Effector CD4-positive, alpha-beta T cell (primary cell): ENCODE data around the gene CRTAC1.

Source experiments
- DNase-seq: peaks from one replicate; pipeline ENCODE4 v3.0.0-alpha.2; 2020

CRTAC1 gene

DNA sequence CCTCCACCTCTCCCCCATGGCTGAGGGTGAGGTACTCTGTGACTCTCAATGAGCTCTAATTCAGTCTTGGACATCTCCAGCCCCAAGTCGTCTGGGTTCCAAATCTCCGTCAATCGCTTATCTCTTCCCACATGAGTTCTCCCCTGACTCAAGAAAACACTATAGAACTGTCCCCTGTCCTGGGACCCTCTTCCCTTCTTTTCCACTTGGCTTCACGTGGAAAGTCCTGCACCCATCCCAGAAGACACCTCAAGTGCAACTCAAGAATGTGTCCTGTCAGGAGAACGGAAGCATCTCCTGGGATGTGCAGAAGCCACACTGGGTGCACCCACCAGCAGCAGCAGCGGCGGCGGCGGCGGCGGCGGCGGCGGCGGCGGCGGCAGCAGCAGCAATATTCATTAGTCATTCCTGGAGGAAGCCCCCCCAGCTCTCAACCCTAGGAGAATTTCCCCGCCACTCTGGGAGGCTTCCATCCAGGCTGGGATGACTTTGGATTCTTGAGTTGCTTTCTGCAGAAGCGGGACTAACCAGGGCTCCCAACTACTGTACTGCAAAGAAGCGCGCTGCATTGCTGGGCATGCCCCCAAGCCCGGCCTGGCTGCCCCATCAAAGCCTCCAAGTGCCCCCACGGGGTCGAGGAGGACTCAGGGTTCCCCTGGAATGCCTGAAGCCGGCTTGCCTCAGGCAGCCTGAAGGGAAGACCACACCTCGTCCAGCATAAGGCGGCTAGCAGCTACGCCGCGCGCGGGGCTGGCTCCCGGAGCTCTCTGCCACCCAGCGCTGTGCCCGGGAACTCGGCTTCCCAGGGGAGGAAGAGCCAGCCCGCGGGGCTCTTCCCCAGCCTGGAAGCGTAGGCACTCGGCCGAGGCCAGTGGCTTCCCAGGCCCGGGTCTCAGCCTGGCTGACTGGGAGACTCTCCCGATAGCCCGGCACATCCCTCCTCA, 1.0 kb downstream of the CRTAC1 start:
- DNase-seq: no peak

GRCh38 chr10:98028168-98028770, 2.2 kb downstream of the CRTAC1 start:
- peak; percentile 47 for DNase-seq

DNA sequence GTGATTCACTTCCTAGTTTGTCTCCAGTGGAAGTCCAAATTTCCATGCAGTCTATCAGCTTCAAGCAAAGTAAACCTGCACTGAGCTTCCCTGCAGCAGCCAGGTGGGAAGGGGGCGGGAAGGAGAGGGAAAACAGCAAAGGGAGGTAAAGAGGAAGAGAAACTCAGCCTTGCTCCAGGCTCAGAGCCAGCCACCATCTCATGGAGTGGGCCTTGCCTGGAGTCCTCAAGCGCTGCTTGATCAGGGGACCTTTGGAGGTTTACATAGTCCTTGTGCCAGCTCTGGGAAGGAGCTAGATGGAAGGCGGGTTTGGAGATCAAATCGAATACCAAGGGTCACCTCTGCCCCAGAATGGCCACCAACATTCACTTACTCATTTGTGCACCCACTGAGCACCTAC, 7.4 kb downstream of the CRTAC1 start:
- DNase-seq: no peak

GRCh38 chr10:98020784-98021183, 9.6 kb downstream of the CRTAC1 start:
- no peak for DNase-seq

GRCh38 chr10:98020254-98020653, 10.2 kb downstream of the CRTAC1 start:
- no peak for DNase-seq

GRCh38 chr10:98019784-98020183, 10.6 kb downstream of the CRTAC1 start:
- no peak for DNase-seq

GRCh38 chr10:98016772-98017475, 13.5 kb downstream of the CRTAC1 start:
- DNase-seq: no peak

DNA sequence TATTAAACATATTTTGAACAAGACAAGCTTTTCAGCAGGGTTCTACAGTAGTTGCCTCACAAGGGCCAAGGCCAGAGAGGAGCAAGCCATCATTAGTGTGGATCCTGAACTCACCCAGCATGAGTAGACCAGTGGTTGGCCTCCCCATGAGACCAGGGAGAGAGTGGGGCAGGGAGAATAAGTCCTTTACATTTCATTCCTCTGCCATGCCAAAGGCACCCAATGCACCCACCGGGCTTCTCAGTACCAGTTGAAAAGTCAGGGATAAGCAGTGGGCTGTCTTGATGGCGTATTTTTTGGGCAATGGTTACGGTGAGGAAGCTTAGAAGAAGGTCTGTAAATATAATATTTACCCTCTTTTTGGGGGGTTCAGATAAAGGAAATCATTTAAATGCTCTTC, 16.6 kb downstream of the CRTAC1 start:
- no peak for DNase-seq

DNA sequence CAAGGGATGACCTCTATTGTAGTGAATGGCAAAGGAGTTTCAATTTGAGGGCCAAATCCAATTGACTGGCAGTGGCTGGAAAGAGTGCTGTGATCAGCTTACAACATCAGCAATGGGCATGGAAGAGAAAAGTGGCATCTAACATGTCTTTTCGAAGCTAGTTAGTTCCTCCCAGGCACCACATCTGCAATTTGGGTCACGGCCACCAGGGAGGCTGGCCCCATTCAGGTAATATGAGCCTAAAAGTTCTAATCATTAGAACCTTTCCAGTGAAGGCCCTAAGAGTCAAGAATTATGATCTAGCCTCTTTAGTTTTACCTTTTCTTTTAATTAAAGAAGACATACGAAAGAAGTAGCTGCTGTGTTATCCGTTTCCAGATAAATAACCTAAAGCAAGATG, 17.3 kb downstream of the CRTAC1 start:
- DNase-seq: no peak

GRCh38 chr10:98012644-98013043, 17.8 kb downstream of the CRTAC1 start:
- DNase-seq: no peak

DNA sequence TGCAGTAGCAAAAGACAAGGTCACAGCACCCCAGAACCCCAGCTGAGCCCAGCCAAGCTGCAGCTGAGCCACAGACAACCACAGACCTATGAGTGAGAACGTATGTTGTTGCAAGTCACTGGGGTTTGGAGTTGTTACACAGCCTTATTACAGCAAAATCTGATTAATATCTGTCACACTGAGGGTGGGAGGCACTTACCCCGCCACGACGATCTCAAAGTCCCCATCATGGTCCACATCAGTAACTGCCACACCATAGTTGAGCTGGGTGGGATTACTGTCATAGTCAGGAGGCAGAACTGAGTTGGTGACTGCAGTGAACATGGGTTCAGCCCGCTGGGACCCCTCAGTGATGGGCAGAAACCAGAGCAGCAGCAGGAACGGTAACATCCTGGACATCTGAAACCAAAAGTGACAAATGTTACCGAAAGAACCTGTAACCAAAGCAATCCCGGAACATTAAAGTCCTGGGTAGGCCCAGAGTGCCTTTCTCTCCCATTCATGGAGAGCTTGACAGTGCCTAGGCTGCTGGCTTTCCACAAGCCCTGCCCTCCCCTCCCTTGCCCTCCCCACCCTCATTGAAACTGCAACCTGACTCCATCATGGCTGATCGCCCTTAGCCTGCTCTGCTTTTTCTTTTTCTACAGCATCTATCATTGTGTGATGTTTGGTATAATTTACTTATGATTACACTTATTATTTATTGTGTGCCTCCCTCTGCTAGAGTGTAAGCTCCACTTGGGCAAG, 19.3 kb downstream of the CRTAC1 start:
- DNase-seq: no peak

DNA sequence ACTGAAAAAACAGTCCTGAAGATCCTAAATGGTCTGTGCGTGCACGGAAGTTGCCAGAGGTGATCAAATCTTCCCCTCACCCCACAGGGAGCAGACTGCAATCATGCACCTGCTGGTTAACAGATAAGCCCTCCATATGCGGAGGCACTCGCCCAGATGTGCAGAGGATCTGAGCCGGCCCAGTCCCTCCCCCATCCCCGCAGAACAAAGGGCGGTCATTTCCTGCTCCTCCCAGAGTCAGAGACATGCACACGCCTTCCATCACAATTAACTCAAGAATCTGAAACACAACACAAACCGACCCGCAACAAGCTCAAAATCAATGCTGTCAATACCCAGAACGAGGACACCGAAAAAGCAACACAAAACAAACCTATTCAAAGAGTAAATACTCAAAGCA, 24.2 kb downstream of the CRTAC1 start:
- no peak for DNase-seq

DNA sequence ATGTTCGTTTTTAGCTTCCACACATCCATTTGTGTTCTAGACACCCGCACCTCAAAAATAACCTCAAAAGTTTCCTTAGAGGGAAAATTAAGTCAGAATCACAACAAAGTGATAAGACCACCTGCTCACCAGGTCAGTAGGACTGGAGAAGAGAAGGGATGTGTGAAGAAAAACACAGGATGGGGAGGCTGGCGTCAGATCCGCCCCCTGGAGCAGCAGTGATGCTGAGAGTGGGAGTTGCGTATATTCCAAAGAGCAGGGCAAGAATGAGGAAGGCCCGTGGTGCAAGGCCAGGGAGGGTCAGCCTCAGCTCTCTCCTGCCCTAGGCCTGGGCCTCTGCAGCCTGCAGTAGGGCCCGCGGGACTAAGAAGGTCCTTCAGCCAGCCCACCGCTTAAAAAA, 28.7 kb downstream of the CRTAC1 start:
- DNase-seq: no peak

DNA sequence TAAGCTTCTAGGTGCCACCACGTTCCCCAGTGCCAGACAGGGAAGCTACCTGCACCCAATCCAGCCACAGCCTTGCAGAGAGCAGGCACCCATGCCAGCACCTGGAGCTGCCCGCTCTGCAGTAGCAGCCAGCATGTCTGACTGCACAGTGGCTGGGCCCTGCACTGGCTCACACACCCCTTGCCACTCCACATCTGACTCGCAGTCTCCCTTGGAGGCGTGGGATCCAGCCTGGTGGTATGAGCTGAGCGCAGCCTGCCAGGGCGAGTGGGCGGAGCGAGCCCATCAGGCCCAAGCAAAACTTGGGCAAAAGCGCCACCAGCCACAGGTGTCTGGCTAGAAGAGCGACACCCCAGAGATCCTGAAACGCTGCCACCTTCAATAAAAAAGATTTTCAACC, 30.1 kb downstream of the CRTAC1 start:
- no peak for DNase-seq

DNA sequence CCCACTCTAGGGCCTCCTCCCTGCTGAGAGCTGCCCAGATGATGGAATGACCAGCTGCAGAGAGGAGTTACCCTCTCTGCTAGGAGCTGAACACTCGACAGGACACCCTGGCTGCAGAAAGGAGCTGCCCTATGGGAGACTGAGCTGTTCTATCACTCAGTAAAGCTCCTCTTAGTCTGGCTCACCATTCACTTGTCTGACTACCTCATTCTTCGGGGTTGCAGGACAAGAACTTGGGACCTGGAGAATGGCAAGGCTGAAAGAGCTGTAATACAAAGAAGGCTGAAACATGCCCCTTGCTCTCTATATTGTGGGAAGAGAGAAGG, 30.5 kb downstream of the CRTAC1 start:
- DNase-seq: no peak

DNA sequence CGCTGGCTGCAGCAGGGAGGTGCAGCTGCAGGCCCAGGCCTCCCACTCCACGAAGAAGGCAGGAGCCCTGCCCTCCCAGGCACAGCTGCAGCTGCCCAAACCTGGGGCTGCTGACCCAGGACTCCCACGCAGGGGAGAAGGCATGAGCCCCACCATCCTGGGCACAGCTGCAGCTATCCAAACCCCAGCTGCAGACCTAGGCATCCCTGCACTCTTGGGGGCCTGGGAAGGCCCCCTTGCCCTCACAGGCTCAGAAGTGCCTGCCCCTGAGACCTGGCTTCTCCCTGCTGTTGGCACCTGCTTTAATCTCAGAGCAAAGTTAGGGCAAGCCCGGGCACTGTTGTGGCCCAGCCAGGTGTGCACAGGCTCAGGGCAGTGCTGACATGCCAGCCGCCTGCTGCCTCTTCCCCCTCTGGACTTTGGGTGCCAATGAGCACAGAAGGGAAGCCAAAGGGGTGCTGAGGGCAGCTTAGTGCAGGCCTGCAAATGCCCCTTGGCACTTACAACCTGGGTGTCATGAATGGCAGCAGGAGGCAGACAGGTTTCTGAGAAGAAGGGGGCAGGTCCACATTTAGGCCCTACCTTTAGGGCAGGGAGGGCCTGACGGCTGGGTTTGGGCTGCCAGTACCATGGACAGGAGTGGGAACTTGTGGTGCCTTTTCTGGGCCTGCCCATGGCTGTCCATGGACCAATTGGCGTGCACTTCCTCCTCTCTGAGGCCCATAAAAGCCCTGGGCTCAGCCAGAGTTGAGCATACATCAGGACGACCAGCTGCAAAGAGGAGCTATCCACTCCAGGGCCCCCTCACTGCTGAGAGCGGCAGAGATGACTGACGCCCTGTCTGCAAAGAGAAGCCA, 31.1 kb downstream of the CRTAC1 start:
- no peak for DNase-seq

- no peak for DNase-seq
Measured at GRCh38 chr10:97991871-97992270, 38.5 kb downstream of the CRTAC1 start.

- DNase-seq: no peak
Measured at GRCh38 chr10:97981816-97982215, 48.6 kb downstream of the CRTAC1 start.

- no peak for DNase-seq
Measured at GRCh38 chr10:97977673-97978072, 52.7 kb downstream of the CRTAC1 start.

GRCh38 chr10:97975598-97975997, 54.8 kb downstream of the CRTAC1 start:
- no peak for DNase-seq

- DNase-seq: no peak
Measured at GRCh38 chr10:97974526-97975525, 55.6 kb downstream of the CRTAC1 start.
